T1000 (cell line): ENCODE data around the gene AGXT.

ENCODE experiments used
- DNase-seq: peaks from one replicate; lab custom pipeline; 2025; ENCODE audit warnings: mixed read lengths; lab: John Stamatoyannopoulos, UW

The AGXT gene

GRCh38 chr2:240869956-240870875, 1.6 kb downstream of the AGXT start:
- DNase-seq, result no peak

GRCh38 chr2:240871071-240871958, 2.7 kb downstream of the AGXT start:
- DNase-seq, result no peak

DNA sequence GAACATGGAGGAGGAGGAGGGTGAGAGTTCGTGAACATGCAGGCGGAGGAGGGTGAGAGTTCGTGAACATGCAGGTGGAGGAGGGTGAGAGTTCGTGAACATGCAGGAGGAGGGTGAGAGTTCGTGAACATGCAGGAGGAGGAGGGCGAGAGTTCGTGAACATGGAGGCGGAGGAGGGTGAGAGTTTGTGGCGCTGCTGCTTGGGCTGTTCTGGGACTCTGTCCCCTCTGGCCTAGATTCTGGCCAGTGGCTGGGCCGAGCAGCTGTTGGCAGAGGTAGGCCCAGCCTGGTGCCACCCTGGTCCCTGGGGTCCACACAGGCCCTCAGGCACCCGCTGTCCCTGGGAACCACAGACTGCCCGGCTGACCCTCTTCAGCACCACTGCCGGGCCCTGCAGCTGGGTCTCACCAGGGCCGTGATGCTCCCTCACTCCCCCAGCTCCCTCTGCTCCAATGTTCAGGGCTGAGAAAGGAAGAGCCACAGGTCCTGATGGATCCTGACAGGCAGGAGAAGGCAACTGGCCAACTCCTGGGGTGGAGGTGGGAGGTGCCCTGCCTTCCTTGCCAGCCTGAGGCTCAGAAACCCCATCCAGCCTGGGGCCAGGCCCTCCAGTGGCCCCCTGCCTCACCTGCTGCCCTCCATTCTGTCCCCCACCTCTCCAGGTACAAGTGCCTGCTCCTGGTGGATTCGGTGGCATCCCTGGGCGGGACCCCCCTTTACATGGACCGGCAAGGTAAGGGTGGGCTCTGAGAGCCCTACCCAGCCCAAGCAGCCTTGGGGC, 3.9 kb downstream of the AGXT start:
- DNase-seq, result no peak

- no peak for DNase-seq
These were observed 4.6 kb downstream of the AGXT start for GRCh38 chr2:240873098-240873788.

DNA sequence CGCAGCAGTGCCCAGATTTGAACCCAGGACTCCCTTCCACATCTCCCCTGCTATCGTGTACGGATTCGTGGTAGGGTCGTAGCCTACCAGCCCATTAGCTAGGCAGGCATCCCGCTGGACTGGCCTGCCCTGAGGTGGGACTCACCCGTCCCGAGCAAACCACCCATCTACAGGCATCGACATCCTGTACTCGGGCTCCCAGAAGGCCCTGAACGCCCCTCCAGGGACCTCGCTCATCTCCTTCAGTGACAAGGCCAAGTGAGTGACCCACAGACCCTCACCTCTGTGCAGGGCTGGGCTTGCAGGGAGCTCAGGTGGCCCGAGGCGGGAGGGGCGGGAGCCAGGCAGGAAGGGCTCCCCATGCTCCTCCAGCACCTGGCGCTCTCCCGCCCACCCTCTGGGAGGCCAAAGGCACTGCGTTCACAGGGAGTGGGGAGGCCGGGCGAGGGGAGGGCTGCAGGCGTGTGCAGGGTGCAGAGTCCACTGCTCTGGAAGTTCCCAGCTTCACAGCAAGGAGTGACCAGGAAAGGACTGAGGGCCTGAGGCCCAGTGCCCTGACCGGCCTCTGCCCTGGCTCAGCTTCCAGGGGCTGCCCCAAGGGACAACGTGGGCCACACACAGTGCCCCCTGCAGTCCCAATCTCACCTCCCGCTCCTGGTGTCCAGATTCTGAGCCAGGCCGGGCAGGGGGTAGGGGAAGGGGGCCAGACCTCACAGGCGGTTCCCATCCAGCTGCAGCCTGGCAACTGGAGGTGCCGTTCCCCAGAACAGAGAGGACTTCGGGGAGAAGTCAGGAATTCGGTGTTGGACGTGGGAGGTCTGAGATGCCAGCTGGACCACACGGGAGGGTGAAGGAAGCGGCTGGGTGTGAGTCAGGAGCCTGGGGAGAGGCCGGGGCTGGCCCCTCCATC, 5.4 kb downstream of the AGXT start:
- DNase-seq, result no peak

DNA sequence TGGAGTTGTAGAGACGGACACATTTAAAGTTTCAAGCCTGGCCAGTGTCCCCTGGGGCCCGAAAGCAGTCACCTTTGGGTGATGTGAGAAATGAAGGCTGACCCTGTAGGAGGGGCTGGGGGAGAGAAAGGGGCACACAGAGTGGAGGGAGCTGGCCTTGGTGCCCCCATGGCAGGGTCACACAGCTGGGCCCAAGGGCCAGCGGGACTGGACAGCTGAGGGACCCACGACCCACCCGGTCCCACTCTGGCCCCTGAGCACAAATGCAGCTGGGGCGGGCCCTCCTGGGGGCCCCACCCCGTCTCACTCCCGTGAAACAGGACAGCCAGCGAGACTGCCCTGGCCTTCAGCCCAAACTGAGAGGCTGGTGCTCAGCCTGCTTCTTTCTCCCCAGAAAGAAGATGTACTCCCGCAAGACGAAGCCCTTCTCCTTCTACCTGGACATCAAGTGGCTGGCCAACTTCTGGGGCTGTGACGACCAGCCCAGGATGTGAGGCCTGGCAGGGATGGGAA, 6.1 kb downstream of the AGXT start:
- DNase-seq, result no peak

- no peak for DNase-seq
These were observed 6.8 kb downstream of the AGXT start for GRCh38 chr2:240875228-240876034.

DNA sequence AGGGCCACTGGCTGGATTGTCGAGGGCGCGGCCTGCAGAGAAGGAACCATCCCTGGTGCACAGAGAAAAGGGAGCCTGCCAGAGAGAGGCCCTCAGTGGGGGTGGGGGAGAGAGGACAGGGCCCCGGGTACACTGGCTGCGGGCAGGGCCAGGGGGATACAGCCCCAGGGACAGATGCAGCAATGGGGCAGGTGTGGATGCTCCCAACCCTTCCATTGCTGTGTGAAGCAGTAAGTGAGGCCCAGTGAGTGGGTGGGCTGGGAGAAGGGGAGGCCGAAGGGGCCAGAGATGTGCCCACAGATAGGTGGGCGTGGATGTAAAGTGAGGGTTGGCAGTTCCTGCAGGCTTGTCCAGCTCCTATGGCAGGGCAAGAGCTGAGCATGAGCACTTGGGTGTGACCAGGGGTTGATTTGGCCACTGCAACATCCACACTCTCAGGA, 7.4 kb downstream of the AGXT start:
- DNase-seq, result no peak

GRCh38 chr2:240876475-240877251, 8.0 kb downstream of the AGXT start:
- DNase-seq, result no peak

GRCh38 chr2:240877460-240878340, 9.1 kb downstream of the AGXT start:
- no peak for DNase-seq

GRCh38 chr2:240878341-240878936, 9.8 kb downstream of the AGXT start:
- no peak for DNase-seq

- no peak for DNase-seq
These were observed 10.5 kb downstream of the AGXT start for GRCh38 chr2:240879105-240879504.

DNA sequence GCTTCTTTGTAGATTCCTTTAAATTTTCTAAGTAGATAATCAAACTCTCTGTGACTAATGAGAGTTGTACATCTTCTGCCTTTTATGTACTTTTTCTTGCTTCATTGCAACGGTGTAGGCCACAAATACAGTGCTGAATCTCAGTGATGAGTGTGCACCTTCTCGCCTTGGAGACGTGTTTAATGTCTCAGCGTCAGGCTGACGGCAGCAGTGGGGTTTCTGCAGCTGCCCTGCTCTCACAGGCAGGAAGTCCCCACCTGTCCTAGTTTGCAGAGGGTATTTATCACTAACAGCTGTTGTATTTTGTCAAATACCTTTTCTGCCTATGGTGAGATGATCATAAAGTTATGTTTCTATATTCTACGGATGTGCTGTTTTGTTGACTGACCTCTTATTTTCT, 13.3 kb downstream of the AGXT start:
- DNase-seq, result no peak

GRCh38 chr2:240884221-240884620, 15.6 kb downstream of the AGXT start:
- DNase-seq, result no peak

GRCh38 chr2:240884745-240885144, 16.1 kb downstream of the AGXT start:
- no peak for DNase-seq

DNA sequence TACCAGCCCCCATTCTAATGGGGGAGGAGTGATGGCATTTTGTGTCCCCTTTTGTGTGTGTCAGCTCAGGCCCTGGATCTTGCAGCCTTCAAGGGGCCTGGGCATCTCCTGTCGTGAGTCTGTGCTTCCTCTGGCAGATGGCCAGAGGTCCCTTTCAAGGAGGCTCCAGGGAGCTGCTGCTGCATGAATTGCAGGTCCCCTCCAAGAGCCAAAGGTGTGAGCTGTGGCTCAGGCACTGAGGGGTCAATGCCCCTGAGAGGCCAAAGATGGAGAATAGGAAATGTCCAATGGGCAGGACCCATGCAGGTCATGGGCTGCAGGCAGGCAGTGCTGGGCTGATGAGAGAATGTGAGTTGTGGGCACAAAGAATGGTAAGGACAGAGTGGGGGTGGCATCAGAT, 16.9 kb downstream of the AGXT start:
- DNase-seq, result no peak

- no peak for DNase-seq
These were observed 17.5 kb downstream of the AGXT start for GRCh38 chr2:240886023-240886565.
